H1 (cell line): ENCODE data around the gene PDE4D.

Source experiments
- CTCF ChIP-seq, 3 experiments: IDR thresholded peaks; 1 replicate in 2 of 3; 2 replicates in 1 of 3; pipeline versions ENCODE4 v1.5.1 to v1.6.1; 2011; ENCODE audit warnings: low read length in 3 of 3, mild to moderate bottlenecking in 3 of 3, inconsistent platforms in 2 of 3, low read depth in 1 of 3, moderate library complexity in 1 of 3; ENCODE audit not compliant: insufficient read depth in 1 of 3; ENCODE audit errors: control extremely low read depth in 1 of 3
- HDAC6 ChIP-seq: IDR thresholded peaks from one replicate; pipeline ENCODE4 v1.7.1; 2012; ENCODE audit warnings: low read depth, mild to moderate bottlenecking, inconsistent platforms, low read length, moderate library complexity
- JUND ChIP-seq: IDR thresholded peaks from 2 replicates; pipeline ENCODE4 v1.6.1; 2011; ENCODE audit warnings: mild to moderate bottlenecking, improper control_type of control experiment, low read length
- POLR2AphosphoS5 ChIP-seq: IDR thresholded peaks from 2 replicates; pipeline ENCODE4 v1.6.1; 2011; ENCODE audit warnings: low read depth, low read length
- TBP ChIP-seq: IDR thresholded peaks from 2 replicates; pipeline ENCODE4 v1.6.1; 2011; ENCODE audit warnings: low read depth, low read length, improper control_type of control experiment

- no peak for TF ChIP-seq CTCF (IDR thresholded peaks at IDR 0.05; ENCODE audit: control extremely low read depth in 1 of 3, insufficient read depth in 1 of 3, low read depth in 1 of 3, low read length in 3 of 3)
- no peak for TF ChIP-seq POLR2AphosphoS5
- no peak for TF ChIP-seq JUND
- TF ChIP-seq HDAC6 = no peak
- TF ChIP-seq TBP = no peak
Observed at GRCh38 chr5:59246882-59247281, 646.6 kb downstream of the PDE4D start.
